GM19328 (cell line): Measurements from ENCODE around the gene PLEKHB2.
"Not testable (repeated sequence)": the region's sequence is repeated elsewhere in the genome, so short reads cannot be mapped to it uniquely, and the experiment has no call there.

Source experiments
- ATAC-seq: cut with Tn5 transposase; IDR thresholded peaks from one replicate; pipeline ENCODE4 v1.9.1; 2021; ENCODE audit warnings: mild to moderate bottlenecking, moderate library complexity; ENCODE audit not compliant: unreplicated experiment

The PLEKHB2 gene

GRCh38 chr2:131142849-131143248 is 37.7 kb downstream of the PLEKHB2 start:
- no peak for ATAC-seq

- ATAC-seq, result no peak
Measured at GRCh38 chr2:131143803-131144202, 38.7 kb downstream of the PLEKHB2 start.

GRCh38 chr2:131145040-131145439 is 39.9 kb downstream of the PLEKHB2 start:
- ATAC-seq, result peak; percentile 70

DNA sequence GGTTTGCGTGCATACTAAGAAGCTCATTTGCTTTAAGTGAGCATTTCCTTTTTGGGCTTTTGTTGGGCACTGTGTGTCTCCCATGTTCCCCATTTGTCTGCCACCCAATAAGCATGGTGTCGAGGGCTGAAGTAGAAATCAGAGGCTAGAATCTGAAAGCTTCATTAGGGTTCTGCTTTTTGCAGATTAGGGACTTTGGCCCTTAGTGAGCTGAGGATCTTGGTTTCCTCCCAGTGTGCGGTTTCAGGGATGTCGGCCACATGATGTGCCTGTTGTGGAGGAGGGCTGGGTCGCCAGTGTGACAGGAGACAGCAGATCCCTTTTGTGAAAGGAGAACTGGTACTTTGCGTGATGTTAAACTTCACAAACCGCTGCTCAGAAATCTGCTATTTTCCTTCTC is 41.1 kb downstream of the PLEKHB2 start:
- ATAC-seq, result no peak

- ATAC-seq, result no peak
Measured at GRCh38 chr2:131146749-131147148, 41.6 kb downstream of the PLEKHB2 start.

DNA sequence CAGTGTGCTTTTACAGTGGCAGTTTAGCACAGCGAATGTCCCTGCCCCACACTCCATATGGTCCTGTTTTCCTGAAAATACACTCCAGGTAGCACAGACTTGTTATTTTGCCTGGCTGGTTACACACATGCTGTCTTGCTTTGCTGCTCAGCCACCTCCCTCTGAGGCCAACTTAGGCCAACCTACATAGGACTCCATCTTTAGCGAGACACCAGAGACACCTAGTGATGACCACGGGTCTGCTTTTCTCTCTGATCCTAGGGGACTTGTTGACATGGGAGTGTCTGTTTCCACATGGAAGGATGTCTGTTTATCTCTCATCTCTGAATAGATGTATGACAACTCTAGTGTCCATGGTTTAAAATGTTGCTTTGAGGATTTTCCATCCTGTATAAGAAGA is 43.3 kb downstream of the PLEKHB2 start:
- ATAC-seq, result no peak

DNA sequence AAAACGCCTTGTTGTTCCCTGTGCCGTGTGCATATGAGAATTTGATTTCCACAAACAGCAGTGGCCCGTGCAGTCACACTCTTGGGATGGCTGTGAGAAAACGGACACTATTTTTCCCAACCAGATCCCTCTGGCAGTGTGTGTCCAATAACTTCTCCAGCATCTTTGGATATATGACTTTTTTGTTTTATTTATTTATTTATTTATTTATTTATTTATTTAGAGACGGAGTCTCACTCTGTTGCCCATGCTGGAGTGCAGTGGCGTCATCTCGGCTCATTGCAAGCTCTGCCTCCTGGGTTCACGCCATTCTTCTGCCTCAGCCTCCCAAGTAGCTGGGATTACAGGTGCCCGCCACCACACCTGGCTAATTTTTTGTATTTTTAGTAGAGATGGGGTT is 45.0 kb downstream of the PLEKHB2 start:
- not testable (repeated sequence) for ATAC-seq

DNA sequence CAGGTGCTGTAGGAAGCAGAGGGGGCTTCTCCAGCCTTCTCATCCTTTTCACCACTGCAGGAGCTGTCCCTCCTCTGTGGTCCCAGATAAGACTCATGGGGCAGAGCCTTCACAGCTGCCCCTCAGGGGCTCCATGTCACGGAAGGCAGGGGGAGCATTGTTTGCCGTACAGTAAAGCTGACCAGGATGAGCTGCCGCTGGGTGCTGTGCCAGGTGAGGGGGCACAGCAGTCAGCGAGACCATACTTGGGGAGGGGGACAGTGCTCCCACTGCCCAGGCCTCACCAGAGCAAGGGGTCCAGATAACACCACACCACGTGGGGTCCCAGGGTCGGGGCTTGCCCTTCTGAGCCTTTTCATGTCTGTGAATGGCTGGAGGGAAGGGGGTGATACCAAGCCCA is 46.3 kb downstream of the PLEKHB2 start:
- ATAC-seq, result no peak

- ATAC-seq, result no peak
Measured at GRCh38 chr2:131152074-131152473, 46.9 kb downstream of the PLEKHB2 start.

- no peak for ATAC-seq
Measured at GRCh38 chr2:131153529-131153928, 48.4 kb downstream of the PLEKHB2 start.

DNA sequence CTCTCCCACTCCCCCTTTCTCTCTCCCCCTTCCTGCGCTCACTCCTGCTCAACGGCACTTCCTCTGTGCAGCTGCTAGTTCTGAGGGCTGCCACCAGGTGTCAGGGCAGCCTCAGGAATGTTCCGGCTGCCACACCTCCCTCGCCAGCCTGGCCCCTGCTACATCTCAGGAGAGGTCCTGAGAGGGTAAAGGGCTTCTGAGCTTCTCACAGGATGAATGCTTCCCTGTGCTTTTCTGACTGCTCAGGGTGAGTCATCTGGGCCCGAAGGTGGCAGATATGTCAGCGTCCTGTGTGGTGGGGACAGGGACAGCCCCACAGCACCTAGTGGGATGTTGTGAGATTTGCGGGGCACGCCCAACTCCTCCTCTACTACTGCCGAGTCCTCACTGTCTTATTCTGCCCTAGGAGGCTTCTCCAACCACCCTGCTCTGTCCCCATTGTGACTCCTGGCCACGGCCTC is 49.0 kb downstream of the PLEKHB2 start:
- peak; percentile 77 for ATAC-seq

DNA sequence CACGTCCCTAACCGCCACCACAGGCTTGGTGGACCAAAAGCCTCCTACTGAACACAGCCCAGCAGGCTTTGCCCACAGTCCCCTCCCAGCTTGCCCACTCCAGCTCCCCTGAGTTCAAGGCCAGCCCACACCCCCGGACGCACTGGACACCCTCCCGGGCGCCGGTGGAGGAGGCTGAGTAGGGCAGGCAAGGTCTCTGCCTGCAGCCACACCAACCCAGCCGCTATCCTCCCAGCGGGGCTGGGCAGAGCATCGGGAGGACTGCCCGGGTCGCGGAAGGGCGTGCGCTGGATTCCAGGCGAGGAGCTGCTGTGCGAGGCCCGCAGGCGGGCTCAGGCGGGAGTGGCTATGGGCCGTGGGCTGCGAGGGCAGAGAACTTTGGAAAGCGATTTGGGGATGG is 49.5 kb downstream of the PLEKHB2 start:
- no peak for ATAC-seq

GRCh38 chr2:131155208-131155855 is 50.2 kb downstream of the PLEKHB2 start:
- ATAC-seq, result no peak

DNA sequence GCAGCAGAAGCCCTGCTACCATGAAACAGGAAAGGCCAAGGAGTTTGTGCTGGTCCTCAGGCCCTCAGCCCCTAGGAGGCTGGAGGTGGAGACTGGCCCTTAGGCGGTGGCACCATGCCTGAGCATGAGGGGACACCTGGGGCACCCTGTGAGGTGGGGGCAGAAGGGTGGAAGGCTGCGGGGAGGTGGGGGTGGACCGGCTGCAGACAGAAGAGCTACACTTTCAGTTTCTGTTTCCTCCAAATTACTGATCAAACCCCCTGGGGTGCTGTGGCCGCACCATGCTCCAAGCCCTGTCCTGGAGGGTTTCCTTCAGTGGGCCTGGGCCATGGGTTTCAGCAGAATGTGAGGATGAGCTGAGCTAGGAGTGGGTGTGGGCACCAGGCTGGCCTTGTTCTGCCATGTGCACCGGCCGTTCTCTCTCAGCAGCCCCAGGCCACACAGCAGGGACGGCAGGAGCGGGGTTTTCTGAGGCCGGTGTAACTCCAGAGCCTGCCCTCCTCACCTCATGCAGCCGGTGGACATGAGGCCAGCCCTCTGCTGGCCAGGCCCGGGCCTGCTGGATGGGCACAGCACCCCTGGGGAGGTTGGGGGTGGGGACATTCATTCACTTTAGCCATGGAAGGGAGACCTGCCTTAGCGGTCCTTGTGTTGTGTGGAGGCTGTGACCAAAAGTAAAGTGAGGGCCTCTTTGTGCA is 51.5 kb downstream of the PLEKHB2 start:
- no peak for ATAC-seq

GRCh38 chr2:131165562-131165961 is 60.4 kb downstream of the PLEKHB2 start:
- ATAC-seq, result not testable (repeated sequence)

DNA sequence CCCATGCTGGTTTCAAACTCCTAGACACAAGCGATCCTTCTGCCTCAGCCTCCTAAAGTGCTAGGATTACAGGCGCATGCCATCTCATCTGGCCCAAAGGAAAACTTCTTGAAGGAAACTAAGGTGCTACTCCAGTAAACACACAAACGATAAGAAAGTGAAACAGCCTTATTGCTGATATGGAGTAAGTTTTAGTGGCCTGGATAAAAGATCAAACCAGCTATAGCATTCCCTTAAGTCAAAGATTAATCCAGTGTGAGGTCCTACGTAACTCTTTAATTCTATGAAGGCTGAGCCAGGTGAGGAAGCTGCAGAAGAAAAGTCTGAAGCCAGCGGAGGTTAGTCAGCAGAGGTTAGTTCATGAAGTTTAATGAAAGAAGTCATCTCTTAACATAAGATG is 63.4 kb downstream of the PLEKHB2 start:
- ATAC-seq, result no peak

DNA sequence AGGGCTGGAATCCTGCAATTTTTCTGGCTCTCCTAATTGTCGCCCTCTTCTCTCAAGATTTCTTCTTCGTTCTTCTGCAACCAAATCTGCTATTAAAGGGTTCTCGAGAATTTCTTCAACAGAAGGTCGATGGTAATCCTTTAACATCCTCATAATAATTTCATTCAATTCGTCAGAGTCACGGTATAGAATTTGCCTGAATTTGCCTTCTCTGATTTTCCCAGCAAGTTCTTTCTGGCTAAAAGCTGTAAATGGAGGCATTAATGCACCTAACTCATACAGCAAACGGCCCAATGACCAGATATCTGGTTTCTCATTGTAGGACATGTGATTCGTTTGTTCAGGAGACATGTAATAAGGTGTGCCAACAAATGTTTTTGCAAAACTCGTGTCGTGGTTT is 72.9 kb downstream of the PLEKHB2 start:
- not testable (repeated sequence) for ATAC-seq

- not testable (repeated sequence) for ATAC-seq
Measured at GRCh38 chr2:131178721-131179418, 73.7 kb downstream of the PLEKHB2 start.

GRCh38 chr2:131181451-131181850 is 76.3 kb downstream of the PLEKHB2 start:
- not testable (repeated sequence) for ATAC-seq

GRCh38 chr2:131193421-131193820 is 88.3 kb downstream of the PLEKHB2 start:
- ATAC-seq, result not testable (repeated sequence)

DNA sequence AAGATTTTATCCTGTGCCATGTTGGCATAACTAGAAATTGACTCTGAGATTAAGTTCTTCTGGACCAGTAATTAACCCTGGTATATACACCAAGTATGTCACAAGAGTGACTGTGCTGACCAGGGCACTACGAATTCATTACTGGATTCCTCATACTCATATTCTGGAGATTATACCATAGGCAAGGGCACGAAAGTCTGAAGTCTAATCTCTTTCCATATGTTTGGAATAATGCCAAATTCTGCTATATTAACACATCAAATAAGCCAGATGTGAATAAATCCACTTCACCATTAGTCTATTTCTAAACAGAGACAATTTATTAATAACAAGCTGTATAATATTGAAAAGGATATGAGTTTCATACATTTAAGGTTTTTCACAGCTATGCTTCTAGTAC is 91.0 kb downstream of the PLEKHB2 start:
- ATAC-seq, result not testable (repeated sequence)
